IPS-15b (cell line): Measurements from ENCODE around the gene PDE3A.

ENCODE experiments used
- H3K27me3 ChIP-seq: one replicate; pipeline ENCODE4 v1.6.1; 2013; ENCODE audit warnings: low read length; ENCODE audit not compliant: control insufficient read depth, insufficient read depth
- H3K36me3 ChIP-seq: one replicate; pipeline ENCODE4 v1.6.1; 2013; ENCODE audit warnings: low read length; ENCODE audit not compliant: control insufficient read depth, insufficient read depth
- H3K4me1 ChIP-seq: one replicate; pipeline ENCODE4 v1.6.1; 2013; ENCODE audit warnings: mild to moderate bottlenecking, low read length; ENCODE audit not compliant: control insufficient read depth, insufficient read depth
- H3K4me3 ChIP-seq: one replicate; pipeline ENCODE4 v1.5.1; 2013; ENCODE audit warnings: low read depth, low read length
- H3K9ac ChIP-seq: one replicate; pipeline ENCODE4 v1.6.1; 2013; ENCODE audit warnings: low read depth, mild to moderate bottlenecking, low read length
- H3K9me3 ChIP-seq: one replicate; pipeline ENCODE4 v1.6.1; 2013; ENCODE audit warnings: mild to moderate bottlenecking, low read length; ENCODE audit not compliant: control insufficient read depth, insufficient read depth

The PDE3A gene

DNA sequence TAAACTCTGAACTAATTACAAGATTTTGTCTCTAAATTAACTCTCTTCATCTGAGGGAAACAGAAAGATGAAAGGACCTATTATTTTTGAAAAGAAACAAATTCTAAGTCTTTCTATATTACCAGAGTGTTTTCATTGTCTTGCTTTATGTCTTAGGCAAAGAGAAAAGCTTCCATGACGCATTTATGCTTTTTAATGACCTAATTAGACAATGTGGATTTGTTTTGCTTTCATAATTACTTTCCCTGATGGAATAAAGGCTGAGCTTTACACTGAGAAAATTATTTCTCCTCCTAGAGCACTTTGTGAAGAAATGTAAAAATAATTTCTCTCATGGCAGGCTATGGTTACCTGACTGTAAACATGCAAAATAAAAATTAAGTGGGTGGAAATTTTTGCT lies 188.8 kb downstream of the PDE3A start:
- H3K9me3 ChIP-seq = no peaks in the 10 kb centered on the region
- no peaks in the 10 kb centered on the region for H3K4me1 ChIP-seq
- no peaks in the 10 kb centered on the region for H3K27me3 ChIP-seq
- H3K36me3 ChIP-seq = no peaks in the 10 kb centered on the region
- no peak overlapping the region for H3K4me3 ChIP-seq
- no peak overlapping the region for H3K9ac ChIP-seq

GRCh38 chr12:20560935-20561334 lies 192.6 kb downstream of the PDE3A start:
- no peaks in the 10 kb centered on the region for H3K4me1 ChIP-seq
- H3K9me3 ChIP-seq = no peaks in the 10 kb centered on the region
- no peaks in the 10 kb centered on the region for H3K27me3 ChIP-seq
- H3K36me3 ChIP-seq = no peaks in the 10 kb centered on the region
- no peak overlapping the region for H3K9ac ChIP-seq
- no peak overlapping the region for H3K4me3 ChIP-seq

GRCh38 chr12:20561871-20562270 lies 193.5 kb downstream of the PDE3A start:
- Histone ChIP-seq H3K9ac (no peak overlapping the region), H3K9me3 (no peaks in the 10 kb centered on the region)

GRCh38 chr12:20567413-20567812 lies 199.1 kb downstream of the PDE3A start:
- no peaks in the 10 kb centered on the region for H3K36me3 ChIP-seq
- no peaks in the 10 kb centered on the region for H3K4me1 ChIP-seq
- H3K9me3 ChIP-seq = no peaks in the 10 kb centered on the region
- H3K9ac ChIP-seq = no peak overlapping the region
- no peak overlapping the region for H3K4me3 ChIP-seq
- H3K27me3 ChIP-seq = no peaks in the 10 kb centered on the region

More at GRCh38 chr12:20561871-20562270, 193.5 kb downstream of the PDE3A start:
- Histone ChIP-seq H3K4me1 (no peaks in the 10 kb centered on the region), H3K4me3 (no peak overlapping the region), H3K36me3 (no peaks in the 10 kb centered on the region), H3K27me3 (no peaks in the 10 kb centered on the region)

DNA sequence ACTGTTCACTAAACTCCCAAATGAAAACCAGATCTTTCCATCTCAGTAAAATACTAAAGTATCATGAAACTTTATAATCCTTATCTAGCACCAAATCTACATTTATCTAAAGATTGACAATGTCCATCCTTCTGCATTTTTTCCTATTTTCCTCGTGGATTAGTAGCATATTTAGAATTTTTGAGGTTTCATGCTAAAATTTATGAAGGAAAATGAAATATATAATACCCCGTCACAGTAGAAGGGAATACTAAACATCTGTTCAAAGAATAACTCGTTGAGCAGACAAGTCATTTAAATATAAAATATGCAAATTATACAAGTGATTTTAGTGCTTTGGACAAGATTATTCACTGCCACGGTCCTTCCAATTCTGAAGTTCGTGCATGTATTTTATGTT lies 204.1 kb downstream of the PDE3A start:
- Histone ChIP-seq H3K9me3 (no peaks in the 10 kb centered on the region), H3K27me3 (no peaks in the 10 kb centered on the region), H3K36me3 (no peaks in the 10 kb centered on the region), H3K9ac (no peak overlapping the region), H3K4me1 (no peaks in the 10 kb centered on the region), H3K4me3 (no peak overlapping the region)

DNA sequence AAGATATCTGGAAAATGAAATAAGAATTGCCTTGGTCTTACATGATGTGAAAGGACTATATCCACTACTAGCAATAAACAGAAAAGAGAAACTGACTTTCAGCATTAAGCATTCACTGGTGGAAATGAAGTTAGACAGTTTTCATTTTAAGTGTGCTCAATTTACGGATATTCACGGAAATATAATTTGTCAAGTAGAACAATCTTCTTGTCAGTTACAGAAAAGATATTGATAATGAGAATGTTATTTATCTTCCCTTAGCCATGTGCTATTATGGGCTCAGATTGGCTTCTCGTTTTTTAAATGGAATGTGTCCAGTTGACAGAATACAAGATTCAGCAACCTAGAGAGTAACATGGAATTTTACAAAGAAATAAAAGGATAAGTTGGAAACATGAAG lies 208.2 kb downstream of the PDE3A start:
- Histone ChIP-seq H3K4me3 (no peak overlapping the region), H3K36me3 (no peaks in the 10 kb centered on the region), H3K27me3 (no peaks in the 10 kb centered on the region), H3K9ac (no peak overlapping the region), H3K4me1 (no peaks in the 10 kb centered on the region), H3K9me3 (no peaks in the 10 kb centered on the region)

- no peaks in the 10 kb centered on the region for H3K27me3 ChIP-seq
- H3K4me1 ChIP-seq = no peaks in the 10 kb centered on the region
Observed at GRCh38 chr12:20577054-20577453, 208.7 kb downstream of the PDE3A start.

DNA sequence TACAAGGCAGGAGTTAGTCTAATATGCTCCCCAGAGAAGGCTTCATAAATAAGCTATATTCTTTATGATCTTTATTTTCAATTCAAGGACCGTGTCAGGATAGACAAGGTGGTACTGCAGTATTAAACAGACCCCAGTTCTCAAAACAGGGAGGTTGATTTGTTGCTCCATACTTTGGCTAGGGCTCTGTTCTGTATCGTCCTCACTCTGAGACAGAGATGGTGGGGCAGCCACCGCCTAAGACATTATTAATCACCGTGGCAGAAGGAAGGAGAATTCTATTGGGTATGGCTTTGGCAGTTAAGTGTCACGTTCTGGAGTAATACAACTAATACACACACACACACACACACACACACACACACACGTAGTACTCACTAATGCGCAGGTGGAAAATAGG lies 209.8 kb downstream of the PDE3A start:
- no peak overlapping the region for H3K9ac ChIP-seq
- no peaks in the 10 kb centered on the region for H3K27me3 ChIP-seq
- H3K4me3 ChIP-seq = no peak overlapping the region
- no peaks in the 10 kb centered on the region for H3K36me3 ChIP-seq
- H3K9me3 ChIP-seq = no peaks in the 10 kb centered on the region
- H3K4me1 ChIP-seq = no peaks in the 10 kb centered on the region

More at GRCh38 chr12:20577054-20577453, 208.7 kb downstream of the PDE3A start:
- Histone ChIP-seq H3K9me3 (no peaks in the 10 kb centered on the region), H3K4me3 (no peak overlapping the region), H3K9ac (no peak overlapping the region), H3K36me3 (no peaks in the 10 kb centered on the region)

- Histone ChIP-seq H3K4me3 (no peak overlapping the region), H3K27me3 (no peaks in the 10 kb centered on the region), H3K9me3 (no peaks in the 10 kb centered on the region), H3K9ac (no peak overlapping the region), H3K4me1 (peaks cover 2% of the 10 kb centered on the region), H3K36me3 (no peaks in the 10 kb centered on the region)
Observed at GRCh38 chr12:20585055-20585625, 216.8 kb downstream of the PDE3A start.

- H3K9ac ChIP-seq = no peak overlapping the region
- peaks cover 2% of the 10 kb centered on the region for H3K4me1 ChIP-seq
- H3K27me3 ChIP-seq = no peaks in the 10 kb centered on the region
- H3K4me3 ChIP-seq = no peak overlapping the region
- H3K36me3 ChIP-seq = no peaks in the 10 kb centered on the region
- no peaks in the 10 kb centered on the region for H3K9me3 ChIP-seq
Observed at GRCh38 chr12:20585913-20586312, 217.6 kb downstream of the PDE3A start.

DNA sequence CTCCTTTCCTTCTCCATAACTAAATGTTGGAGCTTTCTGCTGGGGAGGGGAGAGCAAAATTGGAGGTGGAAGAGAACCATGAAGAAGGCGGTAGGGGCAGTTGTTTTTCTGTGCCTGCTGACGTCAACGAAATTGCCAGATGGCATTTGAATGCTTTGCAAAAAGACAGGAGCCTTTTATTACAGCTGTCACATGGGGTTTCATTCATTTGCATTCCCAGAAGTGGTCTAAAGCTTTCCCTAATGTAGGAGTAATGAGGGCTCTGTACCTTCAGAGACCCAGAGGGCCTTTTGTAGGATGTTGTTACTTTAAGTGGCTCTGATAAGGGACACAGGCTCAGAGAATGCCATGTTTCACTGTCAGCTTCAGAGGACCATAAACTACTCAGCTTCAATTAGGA lies 219.7 kb downstream of the PDE3A start:
- H3K4me1 ChIP-seq = peaks cover 2% of the 10 kb centered on the region
- no peaks in the 10 kb centered on the region for H3K36me3 ChIP-seq
- no peaks in the 10 kb centered on the region for H3K9me3 ChIP-seq
- H3K27me3 ChIP-seq = no peaks in the 10 kb centered on the region
- H3K9ac ChIP-seq = no peak overlapping the region
- H3K4me3 ChIP-seq = no peak overlapping the region

DNA sequence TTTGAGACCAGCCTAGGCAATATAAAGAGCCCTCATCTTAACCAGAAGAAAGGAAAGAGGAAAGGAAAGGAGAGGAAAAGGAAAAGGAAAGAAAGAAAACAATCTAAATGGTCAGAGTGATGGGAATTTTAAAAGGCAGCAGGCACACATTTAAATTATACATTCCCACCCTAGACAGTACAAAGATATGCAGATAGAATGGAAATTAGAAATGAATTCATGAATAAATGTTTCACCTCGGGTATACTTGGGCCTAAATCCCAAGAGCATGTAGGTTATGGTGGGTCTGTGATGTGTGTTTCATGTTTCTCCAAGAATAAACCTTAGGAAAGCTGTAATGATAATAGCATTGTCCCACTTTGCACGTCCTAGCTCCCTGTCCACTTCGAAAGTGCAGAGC lies 222.2 kb downstream of the PDE3A start:
- Histone ChIP-seq H3K9me3 (no peaks in the 10 kb centered on the region), H3K4me1 (peaks cover 2% of the 10 kb centered on the region), H3K27me3 (no peaks in the 10 kb centered on the region), H3K36me3 (no peaks in the 10 kb centered on the region), H3K9ac (no peak overlapping the region), H3K4me3 (no peak overlapping the region)
